Measurements from ENCODE around the gene SEMA3E.

GRCh38 chr7:83324596-83324995 lies 324.3 kb downstream of the SEMA3E start:
- TF ChIP-seq, protein P1, sequence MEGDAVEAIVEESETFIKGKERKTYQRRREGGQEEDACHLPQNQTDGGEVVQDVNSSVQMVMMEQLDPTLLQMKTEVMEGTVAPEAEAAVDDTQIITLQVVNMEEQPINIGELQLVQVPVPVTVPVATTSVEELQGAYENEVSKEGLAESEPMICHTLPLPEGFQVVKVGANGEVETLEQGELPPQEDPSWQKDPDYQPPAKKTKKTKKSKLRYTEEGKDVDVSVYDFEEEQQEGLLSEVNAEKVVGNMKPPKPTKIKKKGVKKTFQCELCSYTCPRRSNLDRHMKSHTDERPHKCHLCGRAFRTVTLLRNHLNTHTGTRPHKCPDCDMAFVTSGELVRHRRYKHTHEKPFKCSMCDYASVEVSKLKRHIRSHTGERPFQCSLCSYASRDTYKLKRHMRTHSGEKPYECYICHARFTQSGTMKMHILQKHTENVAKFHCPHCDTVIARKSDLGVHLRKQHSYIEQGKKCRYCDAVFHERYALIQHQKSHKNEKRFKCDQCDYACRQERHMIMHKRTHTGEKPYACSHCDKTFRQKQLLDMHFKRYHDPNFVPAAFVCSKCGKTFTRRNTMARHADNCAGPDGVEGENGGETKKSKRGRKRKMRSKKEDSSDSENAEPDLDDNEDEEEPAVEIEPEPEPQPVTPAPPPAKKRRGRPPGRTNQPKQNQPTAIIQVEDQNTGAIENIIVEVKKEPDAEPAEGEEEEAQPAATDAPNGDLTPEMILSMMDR (conservative IDR thresholded peaks at IDR 0.05 in 1 of 2, IDR thresholded peaks at IDR 0.05 in 1 of 2; ENCODE audit: extremely low read depth in 1 of 2, insufficient read depth in 1 of 2, low read depth in 1 of 2, low read length in 2 of 2): no peak
- TF ChIP-seq EZH2 (IDR thresholded peaks at IDR 0.05; ENCODE audit: borderline replicate concordance, low read length): no peak
